Ascending aorta (tissue), 2 donors: ENCODE data around the gene SKA2. TPM values are rescaled to one million over a fixed set of nuclear protein-coding genes. Genes with fewer than 3 reads are reported as not detected.
"Not testable (repeated sequence)": the region's sequence is repeated elsewhere in the genome, so short reads cannot be mapped to it uniquely, and the experiment has no call there.

Experiments used
- DNase-seq, 2 donors: peaks; one replicate each; pipeline ENCODE4 v3.0.0-alpha.2; 2019; ENCODE audit warnings: low spot score in 2 of 2
- H3K27ac ChIP-seq, 2 donors: fragments of 200-600 bp; sonication (generic); one replicate each; pipeline ENCODE4 v1.5.1; 2016 to 2017; ENCODE audit warnings: mild to moderate bottlenecking in 1 of 2
- H3K27me3 ChIP-seq: fragments of 200-600 bp; sonication (generic); one replicate; pipeline ENCODE4 v1.5.1; 2017
- H3K36me3 ChIP-seq, 2 donors: fragments of 200-600 bp; sonication (generic); one replicate each; pipeline ENCODE4 v1.5.1; 2016
- H3K4me1 ChIP-seq, 2 donors: fragments of 200-600 bp; sonication (generic); one replicate each; pipeline ENCODE4 v1.5.1; 2016 to 2017; ENCODE audit warnings: mild to moderate bottlenecking in 1 of 2
- H3K4me3 ChIP-seq, 2 donors: fragments of 200-600 bp; sonication (generic); one replicate each; pipeline ENCODE4 v1.5.1; 2016 to 2017; ENCODE audit warnings: mild to moderate bottlenecking in 1 of 2
- H3K9me3 ChIP-seq, 2 donors: fragments of 200-600 bp; sonication (generic); one replicate each; pipeline ENCODE4 v1.5.1; 2016
- intact Hi-C: fragments of 100-400 bp; cut with DNase I; formaldehyde crosslinking; loops from one replicate; pipeline ENCODE4 v1.15.1; 2023
- total RNA-seq: library from RNA; depleted of rRNA; stranded (reverse); fragments of >200 nt; gene quantifications from one replicate; pipeline ENCODE4 v1.1.0, GENCODE V29; 2016
- TF ChIP-seq, protein P1 (sequence below), 3 experiments: fragments of 200-600 bp in 2 of 3; fragments of 450-650 bp in 1 of 3; sonication (generic) in 2 of 3; IDR thresholded peaks; one replicate each; pipeline ENCODE4 v1.5.1; 2016 to 2019; ENCODE audit warnings: antibody characterized with exemption in 3 of 3, mild to moderate bottlenecking in 1 of 3, moderate library complexity in 1 of 3

SKA2 gene
- total RNA-seq, 1 donor from 2014 or later = 15.4 TPM

- Histone ChIP-seq H3K9me3 (no peaks in the 10 kb centered on the region), H3K4me1 (peaks cover 0 to 14% of the 10 kb centered on the region in 2 donors), H3K36me3 (peaks cover 0 to 3% of the 10 kb centered on the region in 2 donors), H3K27ac (no peak overlapping the region), H3K27me3 (no peaks in the 10 kb centered on the region), H3K4me3 (no peak overlapping the region)
- no peak for DNase-seq
- TF ChIP-seq, protein P1, sequence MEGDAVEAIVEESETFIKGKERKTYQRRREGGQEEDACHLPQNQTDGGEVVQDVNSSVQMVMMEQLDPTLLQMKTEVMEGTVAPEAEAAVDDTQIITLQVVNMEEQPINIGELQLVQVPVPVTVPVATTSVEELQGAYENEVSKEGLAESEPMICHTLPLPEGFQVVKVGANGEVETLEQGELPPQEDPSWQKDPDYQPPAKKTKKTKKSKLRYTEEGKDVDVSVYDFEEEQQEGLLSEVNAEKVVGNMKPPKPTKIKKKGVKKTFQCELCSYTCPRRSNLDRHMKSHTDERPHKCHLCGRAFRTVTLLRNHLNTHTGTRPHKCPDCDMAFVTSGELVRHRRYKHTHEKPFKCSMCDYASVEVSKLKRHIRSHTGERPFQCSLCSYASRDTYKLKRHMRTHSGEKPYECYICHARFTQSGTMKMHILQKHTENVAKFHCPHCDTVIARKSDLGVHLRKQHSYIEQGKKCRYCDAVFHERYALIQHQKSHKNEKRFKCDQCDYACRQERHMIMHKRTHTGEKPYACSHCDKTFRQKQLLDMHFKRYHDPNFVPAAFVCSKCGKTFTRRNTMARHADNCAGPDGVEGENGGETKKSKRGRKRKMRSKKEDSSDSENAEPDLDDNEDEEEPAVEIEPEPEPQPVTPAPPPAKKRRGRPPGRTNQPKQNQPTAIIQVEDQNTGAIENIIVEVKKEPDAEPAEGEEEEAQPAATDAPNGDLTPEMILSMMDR (IDR thresholded peaks at IDR 0.05) = no peak
- intact Hi-C loops = no loop called here
Measured at GRCh38 chr17:59094861-59095530, 60.0 kb downstream of the SKA2 start.

DNA sequence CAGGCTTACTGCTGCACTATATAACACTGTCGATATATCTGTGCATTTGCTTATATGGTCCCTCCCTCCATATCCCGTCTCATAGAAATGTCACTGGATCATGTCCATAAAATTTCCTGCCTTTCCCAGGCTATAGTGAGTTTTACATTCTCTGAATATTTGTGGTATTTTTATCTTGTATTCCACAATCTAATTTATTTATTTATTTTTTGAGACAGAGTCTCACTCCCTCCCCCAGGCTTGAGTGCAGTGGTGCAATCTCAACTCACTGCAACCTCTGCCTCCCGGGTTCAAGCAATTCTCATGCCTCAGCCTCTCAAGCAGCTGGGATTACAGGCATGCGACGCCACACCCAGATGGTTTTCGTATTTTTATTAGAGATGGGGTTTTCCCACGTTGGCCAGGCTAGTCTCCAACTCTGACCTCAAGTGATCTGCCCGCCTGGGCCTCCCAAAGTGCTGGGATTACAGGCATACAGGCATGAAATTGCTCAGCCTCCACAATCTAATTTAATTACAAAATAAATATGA, 61.2 kb downstream of the SKA2 start:
- peak overlapping the region; percentile 15 to 39 for H3K4me3 ChIP-seq
- DNase-seq = peak in 1 of 2 donors; percentile 67
- peaks cover 11% of the 10 kb centered on the region in 2 donors for H3K36me3 ChIP-seq
- H3K4me1 ChIP-seq = peaks cover 0 to 14% of the 10 kb centered on the region in 2 donors
- H3K27ac ChIP-seq = peak overlapping the region; percentile 56 to 57
- intact Hi-C loops = no loop called here
- H3K27me3 ChIP-seq = no peaks in the 10 kb centered on the region
- no peaks in the 10 kb centered on the region for H3K9me3 ChIP-seq
- TF ChIP-seq, protein P1 (IDR thresholded peaks at IDR 0.05) = no peak

- TF ChIP-seq, protein P1 (IDR thresholded peaks at IDR 0.05) = no peak
- no peaks in the 10 kb centered on the region for H3K9me3 ChIP-seq
- peaks cover 15 to 16% of the 10 kb centered on the region in 2 donors for H3K36me3 ChIP-seq
- H3K4me1 ChIP-seq = peaks cover 0 to 14% of the 10 kb centered on the region in 2 donors
- peak overlapping the region; percentile 15 to 39 for H3K4me3 ChIP-seq
- H3K27me3 ChIP-seq = no peaks in the 10 kb centered on the region
- no peak for DNase-seq
- peak overlapping the region; percentile 56 to 57 for H3K27ac ChIP-seq
- intact Hi-C loops = no loop called here
Measured at GRCh38 chr17:59093145-59093701, 61.8 kb downstream of the SKA2 start.

DNA sequence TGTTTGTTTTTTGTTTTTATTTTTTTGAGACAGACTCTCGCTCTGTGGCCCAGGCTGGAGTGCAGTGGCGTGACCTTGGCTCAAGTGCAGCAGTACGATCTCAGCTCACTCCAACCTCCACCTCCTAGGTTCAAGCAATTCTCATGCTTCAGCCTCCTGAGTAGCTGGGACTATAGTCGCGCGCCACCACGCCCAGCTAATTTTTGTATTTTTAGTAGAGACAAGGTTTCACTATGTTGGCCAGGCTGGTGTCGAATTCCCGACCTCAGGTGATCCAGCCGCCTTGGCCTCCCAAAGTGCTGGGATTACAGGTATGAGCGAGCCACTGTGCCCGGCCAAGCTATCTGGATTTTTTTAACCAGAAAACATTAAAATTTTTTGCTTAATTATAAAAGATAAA, 64.4 kb downstream of the SKA2 start:
- intact Hi-C loops, H3K27me3 ChIP-seq, DNase-seq, H3K27ac ChIP-seq, H3K4me3 ChIP-seq, H3K9me3 ChIP-seq: not testable (repeated sequence)
- Histone ChIP-seq H3K4me1 (peaks cover 0 to 14% of the 10 kb centered on the region in 2 donors), H3K36me3 (peaks cover 15 to 22% of the 10 kb centered on the region in 2 donors)

DNA sequence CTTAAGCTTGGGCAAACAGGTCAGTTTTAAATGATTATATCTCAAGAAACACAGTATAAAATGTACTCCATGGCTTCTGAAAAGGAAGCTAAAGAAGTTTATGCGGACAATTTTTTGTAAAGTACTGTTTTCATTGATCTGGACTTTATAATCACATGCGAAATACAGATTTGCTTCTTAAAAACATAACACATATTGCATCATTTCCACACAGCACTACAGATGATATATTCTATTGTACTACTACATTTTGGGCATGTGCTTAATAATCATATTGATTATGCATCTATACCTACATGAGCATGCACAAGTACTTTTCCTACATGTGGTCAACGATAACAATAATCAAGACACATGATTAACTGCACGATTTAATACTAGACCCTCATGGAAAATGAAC, 70.8 kb downstream of the SKA2 start:
- no peaks in the 10 kb centered on the region for H3K9me3 ChIP-seq
- TF ChIP-seq, protein P1 (IDR thresholded peaks at IDR 0.05) = no peak
- H3K27ac ChIP-seq = no peak overlapping the region
- intact Hi-C loops = no loop called here
- H3K36me3 ChIP-seq = peaks cover 13 to 32% of the 10 kb centered on the region in 2 donors
- H3K4me3 ChIP-seq = no peak overlapping the region
- H3K27me3 ChIP-seq = no peaks in the 10 kb centered on the region
- no peak for DNase-seq
- H3K4me1 ChIP-seq = no peaks in the 10 kb centered on the region

DNA sequence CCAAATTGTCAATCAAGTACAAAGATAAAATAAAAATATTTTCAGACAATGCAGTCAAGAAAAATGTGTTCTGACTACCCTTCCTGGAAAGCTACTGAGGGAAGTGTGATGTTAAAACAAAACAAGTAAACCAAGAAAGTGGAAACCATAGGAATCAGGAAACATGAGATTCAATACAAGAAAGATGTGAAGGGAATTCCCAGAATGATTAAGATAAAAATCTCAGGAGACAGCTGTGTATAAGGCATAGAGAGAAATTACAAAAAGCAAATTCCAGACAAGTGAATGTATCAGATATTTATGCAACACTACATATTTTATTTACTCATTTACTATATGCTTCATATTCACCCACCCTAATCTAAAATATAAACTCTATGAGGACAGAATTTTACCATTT, 80.5 kb downstream of the SKA2 start:
- TF ChIP-seq, protein P1 (IDR thresholded peaks at IDR 0.05) = no peak
- no peak overlapping the region for H3K4me3 ChIP-seq
- H3K36me3 ChIP-seq = peaks cover 32 to 56% of the 10 kb centered on the region in 2 donors

More for the DNA sequence above, 80.5 kb downstream of the SKA2 start:
- Histone ChIP-seq H3K27ac (no peak overlapping the region), H3K27me3 (no peaks in the 10 kb centered on the region), H3K4me1 (no peaks in the 10 kb centered on the region), H3K9me3 (no peaks in the 10 kb centered on the region)
- DNase-seq = no peak
- intact Hi-C loops = no loop called here
